ENCODE measurements around the gene PPM1A. TPM values are rescaled to one million over a fixed set of nuclear protein-coding genes. Genes with fewer than 3 reads are reported as not detected.

The PPM1A gene
- total RNA-seq, 2 donors from 2014 or later = 37.4 to 58.3 TPM

DNA sequence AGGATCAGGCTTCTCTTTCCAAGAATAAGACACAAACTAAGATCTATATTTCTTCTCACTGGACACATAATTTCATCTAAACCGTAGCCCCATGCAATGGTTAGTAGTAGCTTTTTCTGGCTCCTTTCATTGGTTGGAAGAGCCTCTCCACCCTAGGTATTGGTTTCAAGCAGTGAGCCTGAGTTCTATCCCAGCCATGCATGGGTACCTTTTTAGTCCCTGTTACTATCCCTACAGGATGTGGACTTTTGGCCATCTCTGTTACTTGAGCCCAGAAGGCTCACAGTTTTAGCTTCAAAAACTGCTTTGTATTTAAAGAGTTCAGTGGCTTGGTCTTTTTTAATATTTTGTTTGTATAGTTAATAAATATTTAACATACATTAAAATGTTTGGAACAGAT is 16.1 kb downstream of the PPM1A start:
- DNase-seq (ENCODE audit: low spot score) (no peak), ATAC-seq (ENCODE audit: insufficient number of reproducible peaks, low FRiP score, low read depth) (no peak)
- TF ChIP-seq, protein P1, sequence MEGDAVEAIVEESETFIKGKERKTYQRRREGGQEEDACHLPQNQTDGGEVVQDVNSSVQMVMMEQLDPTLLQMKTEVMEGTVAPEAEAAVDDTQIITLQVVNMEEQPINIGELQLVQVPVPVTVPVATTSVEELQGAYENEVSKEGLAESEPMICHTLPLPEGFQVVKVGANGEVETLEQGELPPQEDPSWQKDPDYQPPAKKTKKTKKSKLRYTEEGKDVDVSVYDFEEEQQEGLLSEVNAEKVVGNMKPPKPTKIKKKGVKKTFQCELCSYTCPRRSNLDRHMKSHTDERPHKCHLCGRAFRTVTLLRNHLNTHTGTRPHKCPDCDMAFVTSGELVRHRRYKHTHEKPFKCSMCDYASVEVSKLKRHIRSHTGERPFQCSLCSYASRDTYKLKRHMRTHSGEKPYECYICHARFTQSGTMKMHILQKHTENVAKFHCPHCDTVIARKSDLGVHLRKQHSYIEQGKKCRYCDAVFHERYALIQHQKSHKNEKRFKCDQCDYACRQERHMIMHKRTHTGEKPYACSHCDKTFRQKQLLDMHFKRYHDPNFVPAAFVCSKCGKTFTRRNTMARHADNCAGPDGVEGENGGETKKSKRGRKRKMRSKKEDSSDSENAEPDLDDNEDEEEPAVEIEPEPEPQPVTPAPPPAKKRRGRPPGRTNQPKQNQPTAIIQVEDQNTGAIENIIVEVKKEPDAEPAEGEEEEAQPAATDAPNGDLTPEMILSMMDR (IDR thresholded peaks at IDR 0.05) = no peak
- H3K27ac ChIP-seq = no peak overlapping the region
- H3K36me3 ChIP-seq = no peaks in the 10 kb centered on the region
- no peaks in the 10 kb centered on the region for H3K27me3 ChIP-seq (replicated peaks; ENCODE audit: insufficient read depth)
- peaks cover 5% of the 10 kb centered on the region for H3K9me3 ChIP-seq
- H3K4me3 ChIP-seq = no peak overlapping the region
- peaks cover 10 to 14% of the 10 kb centered on the region in 2 donors for H3K4me1 ChIP-seq (ENCODE audit: control insufficient read depth in 1 of 2, low read depth in 2 of 2)

DNA sequence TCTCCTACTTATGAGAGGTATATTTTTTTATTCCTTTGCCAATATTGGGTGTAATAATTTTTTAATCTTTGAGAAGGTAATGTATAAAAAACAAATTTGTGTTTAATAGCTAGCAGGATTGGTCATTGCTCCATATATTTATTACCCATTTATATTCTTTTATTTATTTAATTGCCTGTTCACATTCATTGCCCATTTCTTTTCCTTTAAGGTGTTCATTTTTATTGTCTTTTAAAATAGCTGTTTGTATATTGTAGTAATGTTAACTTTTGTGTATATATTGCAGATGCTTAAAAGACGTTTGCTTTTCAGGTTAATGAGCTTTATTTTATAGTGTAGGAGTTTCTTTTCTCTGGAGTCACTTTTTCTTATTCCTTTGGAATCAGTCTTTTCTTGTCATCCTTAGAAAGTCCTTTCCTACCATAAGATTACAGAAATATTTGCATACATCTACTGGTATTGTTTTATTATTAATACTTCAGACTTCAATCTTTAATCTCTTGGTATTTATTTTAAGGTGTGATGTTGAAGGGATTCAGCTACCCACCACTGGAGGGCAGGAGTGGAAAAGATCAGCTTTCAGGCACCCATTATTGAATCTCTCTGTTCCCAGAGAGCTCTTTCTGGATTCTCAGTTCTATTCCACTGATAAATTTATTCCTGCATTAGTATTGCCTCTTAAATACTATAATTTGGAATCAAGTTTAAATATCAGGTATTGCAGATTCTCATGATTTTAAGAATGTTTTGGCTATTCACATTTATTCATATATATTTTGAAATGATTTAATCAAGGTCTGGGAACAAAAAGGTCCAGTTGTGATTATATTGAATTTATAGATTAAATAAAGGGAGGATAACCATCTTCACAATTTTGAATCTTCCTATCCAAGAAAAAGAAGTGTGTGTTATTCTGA is 17.3 kb downstream of the PPM1A start:
- H3K27me3 ChIP-seq (replicated peaks; ENCODE audit: insufficient read depth) = no peaks in the 10 kb centered on the region
- H3K27ac ChIP-seq = no peak overlapping the region
- H3K4me1 ChIP-seq (ENCODE audit: control insufficient read depth in 1 of 2, low read depth in 2 of 2) = peaks cover 10% of the 10 kb centered on the region in 2 donors
- no peak overlapping the region for H3K4me3 ChIP-seq
- H3K9me3 ChIP-seq = peaks cover 5% of the 10 kb centered on the region
- TF ChIP-seq, protein P1 (IDR thresholded peaks at IDR 0.05) = no peak
- H3K36me3 ChIP-seq = no peaks in the 10 kb centered on the region
- DNase-seq (ENCODE audit: low spot score) = no peak
- no peak for ATAC-seq (ENCODE audit: insufficient number of reproducible peaks, low FRiP score, low read depth)

DNA sequence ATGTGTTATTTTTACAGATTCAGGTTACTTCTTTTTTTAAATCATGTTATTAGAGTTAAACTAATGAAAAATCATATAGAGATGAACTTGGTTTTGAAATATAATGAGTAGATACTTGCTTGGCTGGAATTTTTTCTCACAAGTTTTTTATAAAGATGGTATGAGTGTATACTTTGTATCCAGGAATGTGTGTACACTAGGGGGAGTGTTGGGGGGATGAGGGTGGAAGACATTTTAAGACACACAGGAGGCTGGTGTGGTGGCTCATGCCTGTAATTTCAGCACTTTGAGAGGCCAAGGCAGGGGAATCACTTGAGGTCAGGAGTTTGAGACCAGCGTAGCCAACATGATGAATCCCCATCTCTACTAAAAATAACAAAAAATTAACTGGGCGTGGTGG is 23.2 kb downstream of the PPM1A start:
- H3K27ac ChIP-seq = no peak overlapping the region
- no peak for ATAC-seq (ENCODE audit: insufficient number of reproducible peaks, low FRiP score, low read depth)
- H3K9me3 ChIP-seq = no peaks in the 10 kb centered on the region
- H3K27me3 ChIP-seq (replicated peaks; ENCODE audit: insufficient read depth) = no peaks in the 10 kb centered on the region
- H3K4me1 ChIP-seq (ENCODE audit: control insufficient read depth in 1 of 2, low read depth in 2 of 2) = peaks cover 23 to 39% of the 10 kb centered on the region in 2 donors
- DNase-seq (ENCODE audit: low spot score) = no peak
- H3K4me3 ChIP-seq = no peak overlapping the region
- H3K36me3 ChIP-seq = no peaks in the 10 kb centered on the region
- TF ChIP-seq, protein P1 (IDR thresholded peaks at IDR 0.05) = no peak

DNA sequence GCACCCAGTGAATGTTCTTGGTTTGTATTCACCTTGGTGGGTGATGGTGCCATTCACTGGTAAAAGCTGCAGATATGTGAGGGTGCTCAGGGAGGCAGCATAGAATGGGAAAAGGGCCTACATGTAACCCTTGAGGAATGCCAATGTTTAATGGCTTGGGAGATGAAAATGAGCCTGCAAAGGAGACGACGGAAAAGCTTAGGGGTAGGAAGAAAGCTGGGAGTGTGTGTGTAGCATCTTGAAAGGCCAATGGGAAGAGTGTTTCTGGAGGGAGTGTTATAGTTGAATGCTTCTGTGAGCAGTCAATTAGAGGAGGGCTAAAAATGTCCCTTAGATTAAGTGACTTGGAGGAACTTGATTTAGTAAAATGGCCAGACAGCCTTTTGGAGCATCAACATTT is 24.9 kb downstream of the PPM1A start:
- Histone ChIP-seq H3K9me3 (no peaks in the 10 kb centered on the region), H3K27ac (no peak overlapping the region), H3K4me3 (no peak overlapping the region), H3K27me3 (replicated peaks; ENCODE audit: insufficient read depth) (no peaks in the 10 kb centered on the region), H3K4me1 (ENCODE audit: control insufficient read depth in 1 of 2, low read depth in 2 of 2) (peaks cover 18 to 30% of the 10 kb centered on the region in 2 donors), H3K36me3 (no peaks in the 10 kb centered on the region)
- ATAC-seq (ENCODE audit: insufficient number of reproducible peaks, low FRiP score, low read depth) (no peak), DNase-seq (ENCODE audit: low spot score) (no peak)
- TF ChIP-seq, protein P1 (IDR thresholded peaks at IDR 0.05) = no peak

DNA sequence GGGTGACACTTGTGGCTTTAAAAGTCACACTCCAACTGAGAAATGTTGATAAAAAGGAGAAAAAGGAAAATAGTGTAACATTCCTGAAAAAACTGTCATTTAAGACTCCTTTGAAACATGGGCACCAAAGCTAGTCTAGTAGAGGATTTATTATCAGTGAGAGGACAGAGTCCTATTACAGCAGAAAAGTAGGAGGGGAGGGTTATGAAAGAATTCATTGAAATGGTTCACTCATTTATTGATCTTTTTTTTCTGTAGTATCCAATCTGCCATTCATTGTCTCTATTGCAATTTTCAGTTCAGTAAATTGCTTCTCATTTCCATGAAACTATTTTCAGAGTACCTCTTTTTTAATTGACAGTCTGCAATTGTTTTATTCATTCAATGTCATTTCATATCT is 25.4 kb downstream of the PPM1A start:
- peaks cover 18 to 30% of the 10 kb centered on the region in 2 donors for H3K4me1 ChIP-seq (ENCODE audit: control insufficient read depth in 1 of 2, low read depth in 2 of 2)
- H3K9me3 ChIP-seq = no peaks in the 10 kb centered on the region
- H3K27me3 ChIP-seq (replicated peaks; ENCODE audit: insufficient read depth) = no peaks in the 10 kb centered on the region
- TF ChIP-seq, protein P1 (IDR thresholded peaks at IDR 0.05) = no peak
- DNase-seq (ENCODE audit: low spot score) (no peak), ATAC-seq (ENCODE audit: insufficient number of reproducible peaks, low FRiP score, low read depth) (no peak)
- no peak overlapping the region for H3K4me3 ChIP-seq
- H3K36me3 ChIP-seq = no peaks in the 10 kb centered on the region
- H3K27ac ChIP-seq = no peak overlapping the region
